Epidermal melanocyte (primary cell): ENCODE results near the gene AP5Z1.

Experiments used
- DNase-seq: peaks from one replicate; pipeline ENCODE4 v3.0.0; 2011; ENCODE audit warnings: low spot score; ENCODE audit not compliant: insufficient read length

Gene AP5Z1

DNA sequence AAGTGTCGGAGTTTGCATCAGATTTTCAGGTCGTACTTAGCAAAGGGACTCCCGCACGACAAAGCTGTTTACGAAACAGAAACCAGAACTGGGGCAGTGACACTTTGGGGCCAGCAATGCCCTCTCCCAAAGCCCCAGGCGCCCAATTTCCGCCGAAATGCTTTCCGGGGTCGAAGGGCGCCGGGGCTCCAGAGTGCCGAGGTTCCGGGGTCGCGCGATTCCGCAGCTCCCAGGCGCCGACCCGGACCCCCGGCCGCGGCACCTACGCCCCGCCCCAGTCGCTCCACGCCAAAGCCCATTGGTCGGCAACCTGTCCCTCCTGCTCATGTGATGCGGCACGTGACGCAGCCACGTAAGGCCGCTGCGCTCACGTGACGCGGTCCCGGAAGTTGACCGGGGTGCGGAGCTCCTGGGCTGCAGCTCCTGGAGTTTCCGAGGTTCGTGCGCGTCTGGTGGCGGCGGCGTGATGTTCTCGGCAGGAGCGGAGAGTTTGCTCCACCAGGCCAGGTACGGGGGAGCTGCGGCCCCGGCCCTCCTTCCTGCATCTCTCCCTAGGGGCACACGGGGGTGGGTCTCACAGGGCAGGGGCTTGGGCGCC, at the start of gene AP5Z1:
TSS of gene AP5Z1 (plus strand) at position 374 of the 598 bp plus-strand sequence. CDS start at position 467, 93 bp downstream.
- peak; percentile 100 for DNase-seq

- no peak for DNase-seq
These were observed 49.5 kb upstream of the AP5Z1 start for GRCh38 chr7:4725850-4726450.

DNA sequence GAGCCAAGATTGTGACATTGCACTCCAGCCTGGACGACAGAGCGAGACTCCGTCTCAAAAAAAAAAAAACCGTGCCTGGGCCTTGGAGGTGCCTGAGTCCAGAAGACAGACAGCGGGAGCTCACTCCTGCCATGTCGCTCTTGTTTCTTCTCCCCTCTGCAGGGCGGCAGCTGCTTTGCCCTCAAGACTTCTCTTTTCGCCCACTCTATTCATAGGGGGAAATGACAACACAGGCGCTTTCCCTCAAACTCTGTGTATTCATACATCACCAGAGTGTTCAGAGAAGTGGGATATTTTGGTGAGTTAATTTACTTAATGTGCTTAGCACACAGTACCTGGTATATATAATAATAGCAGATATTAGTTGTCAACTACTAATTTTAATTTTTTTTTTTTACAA, 48.9 kb upstream of the AP5Z1 start:
- no peak for DNase-seq

DNA sequence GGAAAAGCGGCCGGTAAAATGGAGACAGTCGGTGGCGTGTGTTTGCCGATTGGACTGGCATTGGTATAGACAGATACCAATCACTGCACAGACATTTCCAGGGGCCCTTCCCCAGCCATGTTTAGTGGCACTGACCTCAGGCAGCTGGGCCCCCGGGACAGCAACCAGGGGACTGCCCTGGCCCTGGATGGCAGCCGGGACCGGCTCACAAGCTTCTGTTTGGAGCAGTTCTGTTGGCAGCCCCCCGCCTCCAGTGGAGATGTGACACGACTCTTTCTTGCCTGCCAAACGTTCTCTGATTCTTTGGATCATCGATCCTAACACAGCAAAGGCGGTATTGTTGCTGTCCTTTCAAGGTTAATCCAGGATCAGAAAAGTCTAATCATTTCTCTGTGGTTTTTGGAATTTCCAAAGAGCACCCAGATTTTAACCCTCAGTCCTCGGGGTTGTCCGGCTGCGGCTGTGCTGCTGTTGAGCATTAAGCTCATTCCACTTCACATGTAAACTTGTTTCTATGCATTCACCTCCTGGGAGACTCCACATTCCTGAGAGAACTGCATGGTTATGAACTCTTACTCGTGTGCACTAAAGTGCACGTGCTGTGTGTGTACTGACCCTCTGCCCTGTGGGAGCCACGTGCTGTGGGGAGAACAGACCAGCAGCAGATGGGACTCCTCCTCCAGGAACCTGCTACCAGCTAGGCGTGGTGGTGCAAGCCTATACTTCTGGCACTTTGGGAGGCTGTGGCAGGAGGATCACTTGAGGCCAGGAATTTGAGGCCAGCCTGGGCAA, 47.3 kb upstream of the AP5Z1 start:
- no peak for DNase-seq

GRCh38 chr7:4729266-4729665, 46.2 kb upstream of the AP5Z1 start:
- no peak for DNase-seq

DNA sequence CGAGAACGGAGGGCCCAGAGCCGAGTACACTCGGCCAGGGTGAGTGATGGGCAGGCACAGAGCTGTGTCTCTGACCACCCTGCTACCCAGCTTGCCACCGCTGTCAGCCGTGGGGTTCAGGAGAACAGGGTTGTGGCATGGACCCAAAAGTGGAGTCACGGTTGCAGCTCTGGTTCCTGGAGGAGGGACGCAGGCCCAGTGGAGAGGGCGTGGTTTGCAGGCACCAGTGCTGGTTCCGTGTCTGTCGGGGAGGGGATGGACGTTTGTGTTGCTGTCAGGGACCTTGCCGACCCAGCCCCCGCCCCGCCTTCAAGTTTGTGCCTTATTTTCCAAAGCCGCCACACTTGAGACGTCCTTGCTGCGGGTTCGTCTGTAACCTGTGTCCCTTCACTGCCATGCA, 45.1 kb upstream of the AP5Z1 start:
- no peak for DNase-seq

- DNase-seq, result no peak
These were observed 44.5 kb upstream of the AP5Z1 start for GRCh38 chr7:4730971-4731370.

DNA sequence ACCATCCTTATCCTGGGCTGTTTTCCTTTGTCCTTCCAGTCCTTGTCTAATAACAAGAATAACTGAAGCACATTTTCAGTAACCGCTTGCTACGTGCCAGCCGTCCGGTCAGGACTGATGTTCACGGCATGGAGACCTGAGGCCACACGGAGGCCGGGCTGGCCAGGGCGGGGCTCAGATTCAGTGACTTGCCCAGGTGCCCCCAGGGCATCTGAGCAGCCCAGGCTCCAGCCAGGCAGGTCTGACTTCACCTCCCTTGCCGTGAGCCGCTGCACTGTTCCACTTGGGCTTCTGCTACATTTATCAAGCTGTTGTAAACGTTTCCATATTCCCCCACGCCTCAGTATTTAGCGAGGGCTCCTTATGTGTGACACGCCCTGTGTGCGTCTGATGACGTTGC, 43.6 kb upstream of the AP5Z1 start:
- no peak for DNase-seq

DNA sequence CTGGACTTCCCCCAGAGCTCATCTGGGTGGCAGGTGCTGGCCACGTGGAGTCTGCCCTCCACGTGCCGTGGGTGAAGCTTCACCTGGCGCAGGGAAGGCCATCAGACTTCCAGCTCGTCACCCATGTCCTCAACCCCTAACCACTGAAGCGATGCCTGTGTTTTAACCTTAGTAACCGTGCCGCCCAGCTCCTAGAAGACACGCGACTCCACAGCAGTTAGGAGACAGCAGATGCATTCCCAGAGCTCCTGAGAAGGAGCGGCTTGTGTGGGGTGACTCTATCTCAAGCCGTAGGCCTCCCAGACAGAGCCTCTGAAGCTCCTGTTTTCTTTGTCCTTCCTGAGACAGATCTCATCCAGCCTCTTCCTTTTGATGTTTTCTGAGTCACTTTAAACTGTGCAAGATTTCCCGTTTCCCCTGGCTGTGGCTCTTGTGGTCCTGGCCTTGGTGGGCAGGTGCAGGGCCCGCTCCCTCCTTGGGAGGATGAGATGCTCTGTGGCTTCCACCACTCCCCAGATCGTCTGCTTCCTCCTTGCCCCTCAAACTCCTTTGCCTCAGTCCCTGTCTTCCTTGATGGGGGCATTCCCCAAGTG, 41.4 kb upstream of the AP5Z1 start:
- no peak for DNase-seq

- no peak for DNase-seq
These were observed 40.7 kb upstream of the AP5Z1 start for GRCh38 chr7:4734587-4735345.

- no peak for DNase-seq
These were observed 38.1 kb upstream of the AP5Z1 start for GRCh38 chr7:4737300-4737699.

DNA sequence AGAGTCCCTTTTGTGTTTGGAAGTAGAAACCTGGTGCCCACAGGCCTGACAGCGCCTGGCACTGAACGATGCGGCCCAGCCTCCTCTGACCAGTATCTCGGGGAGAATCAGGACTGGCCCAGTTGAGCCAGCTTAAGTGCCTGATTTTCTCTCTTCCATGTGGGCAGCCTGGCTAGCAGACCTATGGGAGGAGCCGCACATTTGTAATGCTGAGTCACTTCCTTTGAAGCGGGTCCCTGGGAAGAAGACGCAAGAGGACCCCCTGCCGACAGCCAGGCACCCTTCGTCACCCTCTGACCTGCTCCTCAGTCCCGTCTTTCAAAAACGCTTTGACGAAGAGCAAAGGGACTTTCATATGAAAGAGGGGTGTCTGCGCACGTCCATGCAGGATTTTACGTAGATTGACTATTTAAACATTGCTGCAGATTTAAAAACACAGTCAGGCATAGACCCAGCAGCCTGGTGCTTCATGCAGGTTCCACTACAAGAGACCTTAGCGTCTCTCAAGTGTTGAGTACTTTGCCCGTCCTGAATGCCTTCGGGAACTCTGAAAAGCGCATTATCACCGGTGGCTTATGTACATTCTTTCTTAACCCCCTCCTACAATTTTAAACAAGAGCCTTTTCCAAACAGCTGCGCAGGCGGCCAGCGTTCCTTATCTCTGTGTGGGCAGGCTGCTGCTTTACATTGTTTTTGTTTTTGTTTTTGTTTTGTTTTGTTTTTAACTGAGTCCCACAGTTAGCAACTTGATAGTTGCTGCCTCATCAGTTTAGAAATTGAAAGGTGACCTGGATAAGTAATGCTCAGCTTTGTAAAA, 36.5 kb upstream of the AP5Z1 start:
- DNase-seq, result peak; percentile 37

GRCh38 chr7:4739528-4739992, 35.9 kb upstream of the AP5Z1 start:
- DNase-seq, result no peak

GRCh38 chr7:4740796-4741195, 34.6 kb upstream of the AP5Z1 start:
- DNase-seq, result no peak

DNA sequence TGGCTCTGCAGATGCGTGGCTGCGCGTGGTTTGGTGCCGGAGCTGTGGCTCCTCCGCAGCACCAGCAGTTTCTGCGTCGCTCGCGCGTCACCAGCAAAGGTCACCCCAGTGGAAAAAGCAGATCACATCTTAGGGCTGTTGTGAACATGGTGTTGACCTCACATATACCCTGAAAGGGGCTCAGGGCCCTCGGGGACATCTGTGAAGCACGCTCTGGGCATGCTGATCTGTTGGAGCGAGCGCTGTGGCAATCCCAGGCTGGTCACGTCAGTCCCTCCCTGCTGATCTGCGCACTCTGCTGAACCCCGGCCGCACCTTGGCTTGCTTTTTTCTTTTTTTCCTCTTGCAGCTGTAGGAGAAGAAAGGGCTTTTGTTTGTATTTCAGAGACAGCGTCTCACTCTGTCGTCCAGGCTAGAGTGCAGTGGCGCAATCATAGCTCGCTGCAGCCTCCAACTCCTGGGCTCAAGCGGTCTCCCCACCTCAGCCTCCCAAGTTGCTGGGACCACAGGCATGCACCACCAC, 33.3 kb upstream of the AP5Z1 start:
- DNase-seq, result no peak

DNA sequence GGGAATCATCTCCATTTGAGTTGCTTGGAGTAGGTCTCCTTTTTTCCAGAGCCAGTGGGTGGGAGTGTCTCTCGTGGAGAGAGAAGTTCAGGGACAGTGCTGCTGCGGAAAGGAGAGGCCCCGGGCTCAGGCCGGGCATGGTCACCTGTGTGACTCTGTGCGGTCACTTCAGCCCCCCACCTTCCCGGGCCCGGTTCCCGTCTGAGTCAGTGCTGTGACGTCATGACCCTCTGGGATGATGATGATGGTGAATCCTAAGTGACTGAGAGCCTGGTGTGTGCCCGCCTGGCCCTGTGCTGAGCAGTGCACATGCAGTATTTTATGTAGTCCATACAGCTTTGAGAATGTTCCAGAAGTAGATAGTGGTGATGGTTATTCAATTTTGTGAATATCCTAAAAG, 32.6 kb upstream of the AP5Z1 start:
- DNase-seq, result no peak

- peak; percentile 98 for DNase-seq
These were observed 30.8 kb upstream of the AP5Z1 start for GRCh38 chr7:4744391-4745264.

- DNase-seq, result no peak
These were observed 30.0 kb upstream of the AP5Z1 start for GRCh38 chr7:4745265-4745919.
